ENCODE data around the gene TAF11L10.

GRCh38 chr5:17620627-17621026 is 23.0 kb upstream of the TAF11L10 start:
- no peak for TF ChIP-seq CTCF (conservative IDR thresholded peaks at IDR 0.05; ENCODE audit: low read depth, low read length)
- TF ChIP-seq ELK1 (IDR thresholded peaks at IDR 0.05; ENCODE audit: borderline replicate concordance, low read depth, low read length) = no peak
- TF ChIP-seq BHLHE40 (IDR thresholded peaks at IDR 0.05; ENCODE audit: low read depth, low read length) = no peak
- no peak for TF ChIP-seq POLR2A (IDR thresholded peaks at IDR 0.05; ENCODE audit: low read depth, low read length)
- TF ChIP-seq SMC3 (IDR thresholded peaks at IDR 0.05; ENCODE audit: low read depth, low read length) = no peak
- no peak for TF ChIP-seq MXI1 (IDR thresholded peaks at IDR 0.05; ENCODE audit: borderline replicate concordance, low read depth, low read length)
- no peak for TF ChIP-seq MAZ (IDR thresholded peaks at IDR 0.05; ENCODE audit: borderline replicate concordance, low read depth, low read length)
- TF ChIP-seq USF2 (IDR thresholded peaks at IDR 0.05; ENCODE audit: low read depth, low read length) = no peak
- no peak for TF ChIP-seq CEBPB (IDR thresholded peaks at IDR 0.05; ENCODE audit: low read depth, low read length)
- no peak for TF ChIP-seq MAFK (IDR thresholded peaks at IDR 0.05; ENCODE audit: low read depth, low read length)
- no peak for TF ChIP-seq RFX5 (IDR thresholded peaks at IDR 0.05; ENCODE audit: low read depth, low read length)
